ENCODE results near the gene U2AF1L4. TPM values are rescaled to one million over a fixed set of nuclear protein-coding genes. Genes with fewer than 3 reads are reported as not detected.

The U2AF1L4 gene
- total and polyA plus RNA-seq, 10 of the 15 experiments (the other 5 are each of a cell fraction or from before 2014, with no cell fraction given): 7.9 to 21.6 (median 15.1) TPM

- 2% methylated on average over 41 of the region's 41 CpGs for WGBS (ENCODE audit: insufficient coverage, insufficient replicate concordance, low lambda C conversion rate, missing lambda C conversion rate)
- CTCF ChIA-PET: interaction anchor here (0.6 to 4.3 kb wide), 7 partner anchors 30 to 316 kb away, joined by 3 to 18 read pairs (median 7); no protein-coding TSS in a partner anchor
- Histone ChIP-seq H2AFZ (ENCODE audit: control insufficient read depth, low read depth, low read length) (peak overlapping the region; percentile 58), H3K4me3 (peak overlapping the region; percentile 85), H3K4me2 (ENCODE audit: control insufficient read depth, insufficient read depth) (peak overlapping the region; percentile 90), H4K20me1 (ENCODE audit: control insufficient read depth, insufficient read depth) (no peaks in the 10 kb centered on the region), H3K9ac (ENCODE audit: control insufficient read depth, insufficient read depth, low read length) (peak overlapping the region; percentile 77), H3K79me2 (ENCODE audit: control insufficient read depth, insufficient read depth, low read length) (peaks cover 32% of the 10 kb centered on the region), H3K4me1 (ENCODE audit: control insufficient read depth, insufficient read depth, low read length) (peaks cover 35% of the 10 kb centered on the region), H3K9me3 (replicated peaks; ENCODE audit: control insufficient read depth, insufficient read depth, low read length) (no peaks in the 10 kb centered on the region), H3K36me3 (ENCODE audit: control insufficient read depth in 2 of 2, insufficient read depth in 2 of 2, low read length in 1 of 2) (peaks cover under 1 to 4% of the 10 kb centered on the region in 2 experiments; a peak in 1 of 4 replicates), H3K27ac (ENCODE audit: control insufficient read depth, insufficient read depth) (peak overlapping the region; percentile 80), H3K27me3 (replicated peaks in 1 of 2; ENCODE audit: control insufficient read depth in 2 of 2, insufficient read depth in 2 of 2, low read length in 1 of 2) (no peaks in the 10 kb centered on the region)
- RAD21 ChIA-PET (ENCODE audit: unreplicated experiment): interaction anchor here (0.7 to 2.3 kb wide), 7 partner anchors 13 to 187 kb away, joined by 3 to 10 read pairs (median 5); partner anchors contain the start of genes COX6B1 and HSPB6
- peak; percentile 89 for FAIRE-seq
- POLR2A ChIA-PET: interaction anchor here (0.6 to 7.1 kb wide), 12 partner anchors 7 to 312 kb away, joined by 3 to 91 read pairs (median 6); partner anchors contain the start of genes HSPB6 and PROSER3
- DNase-seq (ENCODE audit: low read depth, low spot score): peak; percentile 62
- no TSS peak for BruUV-seq (replicated peaks)
- intact Hi-C loops (cut with micrococcal nuclease; ENCODE audit: unreplicated experiment) (loop anchor here (1.0 to 2.0 kb wide), 2 partner anchors 14 to 27 kb away; partner anchors contain the start of gene PROSER3), in situ Hi-C loops (cut with MboI) (no loop called here)
- SMC1A ChIA-PET (ENCODE audit: uncharacterized antibody, unreplicated experiment): interaction anchor here (1.0 to 2.0 kb wide), 3 partner anchors 26 to 49 kb away, joined by 3 to 14 read pairs (median 8); no protein-coding TSS in a partner anchor
- peak; percentile 58 for ATAC-seq
- peak; percentile 98 for TF ChIP-seq E2F8 (IDR thresholded peaks at IDR 0.05; ENCODE audit: low read depth, partially characterized antibody)
- TF ChIP-seq BHLHE40 (IDR thresholded peaks at IDR 0.05; ENCODE audit: borderline replicate concordance in 1 of 2, low read depth in 2 of 2, low read length in 1 of 2): peak in 1 of 2 experiments; percentile 45; a peak in 2 of 4 replicates
- TF ChIP-seq ZNF207 (IDR thresholded peaks at IDR 0.05; ENCODE audit: borderline replicate concordance): peak; percentile 73; the same call in 1 of the 2 replicates
- TF ChIP-seq PBX3 (IDR thresholded peaks at IDR 0.05; ENCODE audit: insufficient replicate concordance, low read depth, low read length): peak; percentile 46
- peak; percentile 79 for TF ChIP-seq POLR2A (IDR thresholded peaks at IDR 0.05; ENCODE audit: low read depth, low read length)
- TF ChIP-seq ETV6 (conservative IDR thresholded peaks at IDR 0.05 in 1 of 2, IDR thresholded peaks at IDR 0.05 in 1 of 2; ENCODE audit: borderline replicate concordance in 1 of 2, low read depth in 1 of 2): no peak
- peak; percentile 81 for TF ChIP-seq POLR2AphosphoS5 (IDR thresholded peaks at IDR 0.05; ENCODE audit: low read length)
- TF ChIP-seq NKRF (conservative IDR thresholded peaks at IDR 0.05): peak; percentile 27; the same call in 1 of the 2 replicates
- TF ChIP-seq EED (IDR thresholded peaks at IDR 0.05; ENCODE audit: low read depth): no peak
- TF ChIP-seq TAF1 (IDR thresholded peaks at IDR 0.05; ENCODE audit: borderline replicate concordance, low read depth, low read length): 0 out of 2 replicates have a peak, but pooled peaks have one; percentile 66
- peak; percentile 69 for TF ChIP-seq SP1 (IDR thresholded peaks at IDR 0.05; ENCODE audit: low read depth, low read length)
- peak; percentile 13 to 38 (median 24); a peak in 3 of 6 replicates for TF ChIP-seq CTCF (IDR thresholded peaks at IDR 0.05 in 2 of 3, conservative IDR thresholded peaks at IDR 0.05 in 1 of 3; ENCODE audit: control insufficient read depth in 2 of 3, extremely low read depth in 1 of 3, insufficient read depth in 1 of 3, low read depth in 3 of 3, low read length in 3 of 3)
Measured at GRCh38 chr19:35744430-35745327, 539 bp downstream of the U2AF1L4 start.

All from GM12878 (cell line).